ENCODE measurements around the gene UBXN11.

UBXN11 gene

GRCh38 chr1:26351590-26352337 lies 45.3 kb upstream of the UBXN11 start:
- no peak for TF ChIP-seq CTCF (conservative IDR thresholded peaks at IDR 0.05; ENCODE audit: low read length)
- H3K4me3 ChIP-seq (ENCODE audit: low read length): no peak overlapping the region
- DNase-seq (ENCODE audit: low read depth): peak; percentile 47

GRCh38 chr1:26350701-26351589 lies 44.5 kb upstream of the UBXN11 start:
- no peak overlapping the region for H3K4me3 ChIP-seq (ENCODE audit: low read length)
- no peak for TF ChIP-seq CTCF (conservative IDR thresholded peaks at IDR 0.05; ENCODE audit: low read length)
- DNase-seq (ENCODE audit: low read depth): no peak

GRCh38 chr1:26350343-26350700 lies 43.9 kb upstream of the UBXN11 start:
- no peak for DNase-seq (ENCODE audit: low read depth)
- TF ChIP-seq CTCF (conservative IDR thresholded peaks at IDR 0.05; ENCODE audit: low read length): no peak
- no peak overlapping the region for H3K4me3 ChIP-seq (ENCODE audit: low read length)

- no peak overlapping the region for H3K4me3 ChIP-seq (ENCODE audit: low read length)
- TF ChIP-seq CTCF (conservative IDR thresholded peaks at IDR 0.05; ENCODE audit: low read length): no peak
- no peak for DNase-seq (ENCODE audit: low read depth)
These were observed 43.4 kb upstream of the UBXN11 start for GRCh38 chr1:26349877-26350244.

GRCh38 chr1:26349188-26349876 lies 42.9 kb upstream of the UBXN11 start:
- DNase-seq (ENCODE audit: low read depth): peak; percentile 75
- no peak for TF ChIP-seq CTCF (conservative IDR thresholded peaks at IDR 0.05; ENCODE audit: low read length)
- no peak overlapping the region for H3K4me3 ChIP-seq (ENCODE audit: low read length)

GRCh38 chr1:26346274-26347033 lies 40.0 kb upstream of the UBXN11 start:
- H3K4me3 ChIP-seq (ENCODE audit: low read length): no peak overlapping the region
- DNase-seq (ENCODE audit: low read depth): no peak
- no peak for TF ChIP-seq CTCF (conservative IDR thresholded peaks at IDR 0.05; ENCODE audit: low read length)

Measured in AG10803 (cell line).